GM12873 (cell line): ENCODE results near the gene TMEM201.

Experiments used
- CTCF ChIP-seq: IDR thresholded peaks from 2 replicates; pipeline ENCODE4 v1.5.1; 2012; ENCODE audit warnings: low read depth, mild to moderate bottlenecking, moderate library complexity, low read length, control low read depth; ENCODE audit not compliant: insufficient read depth; ENCODE audit errors: missing control alignments

TMEM201 gene

GRCh38 chr1:9588551-9589143, at the start of gene TMEM201:
Gene TMEM201 (plus strand): TSS chr1:9588911. CDS start chr1:9588931, 20 bp downstream.
- TF ChIP-seq CTCF = peak; percentile 69

- no peak for TF ChIP-seq CTCF
Measured at GRCh38 chr1:9539165-9539828, 49.4 kb upstream of the TMEM201 start, which contains the start of gene SLC25A33. Gene SLC25A33 (plus strand): TSS chr1:9539465. CDS start chr1:9539692, 227 bp downstream.

GRCh38 chr1:9539829-9540550, 48.7 kb upstream of the TMEM201 start:
- no peak for TF ChIP-seq CTCF

- TF ChIP-seq CTCF = no peak
Measured at GRCh38 chr1:9542430-9542829, 46.3 kb upstream of the TMEM201 start.

GRCh38 chr1:9544926-9545325, 43.8 kb upstream of the TMEM201 start:
- TF ChIP-seq CTCF = no peak

- TF ChIP-seq CTCF = no peak
Measured at GRCh38 chr1:9549955-9550546, 38.7 kb upstream of the TMEM201 start.

GRCh38 chr1:9551984-9552383, 36.7 kb upstream of the TMEM201 start:
- no peak for TF ChIP-seq CTCF
